Heart left ventricle (tissue), 16 donors: ENCODE results near the gene ROCK2. TPM values are rescaled to one million over a fixed set of nuclear protein-coding genes. Genes with fewer than 3 reads are reported as not detected.

Source experiments
- ATAC-seq, 4 donors: fragments of 200-7000 bp; cut with Tn5 transposase; one replicate each; pipeline ENCODE4 v1.9.1; 2020 to 2022; ENCODE audit warnings: moderate library complexity in 4 of 4, mild to moderate bottlenecking in 3 of 4, moderate number of reproducible peaks in 1 of 4
- DNase-seq, 5 donors: peaks; one replicate each; pipeline ENCODE4 v3.0.0-alpha.2; 2020
- H3K27ac ChIP-seq, 12 donors: fragments of 200-600 bp; sonication (generic) in 4 of 12; one replicate each; pipeline versions ENCODE4 v1.5.0 to v1.8.0; 2016 to 2022; ENCODE audit warnings: mild to moderate bottlenecking in 2 of 12
- H3K27me3 ChIP-seq, 9 donors: fragments of 200-600 bp; sonication (generic) in 2 of 9; one replicate each; pipeline versions ENCODE4 v1.5.1 to v1.8.0; 2016 to 2022; ENCODE audit warnings: mild to moderate bottlenecking in 3 of 9
- H3K36me3 ChIP-seq, 9 donors: fragments of 200-600 bp; sonication (generic) in 2 of 9; one replicate each; pipeline versions ENCODE4 v1.5.0 to v1.8.0; 2018 to 2022; ENCODE audit warnings: mild to moderate bottlenecking in 2 of 9
- H3K4me1 ChIP-seq, 12 donors: fragments of 200-600 bp; sonication (generic) in 4 of 12; one replicate each; pipeline versions ENCODE4 v1.5.0 to v1.8.0; 2016 to 2022; ENCODE audit warnings: mild to moderate bottlenecking in 3 of 12
- H3K4me3 ChIP-seq, 12 donors: fragments of 200-600 bp; sonication (generic) in 4 of 12; one replicate each; pipeline versions ENCODE4 v1.5.0 to v1.8.0; 2017 to 2022; ENCODE audit warnings: mild to moderate bottlenecking in 9 of 12, moderate library complexity in 4 of 12
- H3K9me3 ChIP-seq, 12 donors: fragments of 200-600 bp; sonication (generic) in 4 of 12; one replicate each; pipeline versions ENCODE4 v1.5.0 to v1.8.0; 2016 to 2022; ENCODE audit warnings: mild to moderate bottlenecking in 1 of 12
- POLR2A ChIP-seq, 2 donors: fragments of 450-650 bp; IDR thresholded peaks; one replicate each; pipeline ENCODE4 v1.6.1; 2017; ENCODE audit warnings: antibody characterized with exemption in 2 of 2, mild to moderate bottlenecking in 2 of 2, moderate library complexity in 2 of 2
- WGBS, 4 donors: extraction: QIAGEN DNeasy Blood & Tissue Kit in 2 of 4; methylation state at CpG; one replicate each; pipeline versions ENCODE4 v1.1.5 to v1.1.7; 2013 to 2018; 5-methylcytosine and 5-hydroxymethylcytosine counted together
- intact Hi-C, 10 donors: fragments of 100-400 bp; cut with DNase I; formaldehyde crosslinking; loops; one replicate each; pipeline versions ENCODE4 v1.11.1 to v1.14.2; 2022
- polyA plus RNA-seq, 2 donors: library from polyadenylated mRNA; stranded (reverse); fragments of 200-250 nt; gene quantifications; one replicate each; pipeline ENCODE4 v1.2.3, GENCODE V29; 2013
- total RNA-seq, 9 donors: library from RNA; depleted of rRNA in 2 of 9; stranded (reverse); fragments of >200 nt in 2 of 9; fragmentation: NEBNext Ultra II Directional in 3 of 9; extraction: Animal tissue kit (Norgen Biotek cat#: 25700) in 3 of 9; gene quantifications; one replicate each; pipeline versions ENCODE4 v1.1.0 to v1.2.4, GENCODE V29; 2016 to 2023
- TF ChIP-seq, protein P1 (sequence below), 12 donors: fragments of 200-600 bp; sonication (generic) in 4 of 12; IDR thresholded peaks; one replicate each; pipeline versions ENCODE4 v1.5.0 to v1.8.0; 2018 to 2022; ENCODE audit warnings: antibody characterized with exemption in 12 of 12, mild to moderate bottlenecking in 5 of 12
- donor health status: ischemic (EF 13 %, LVEDD 7.1; RV severe dilation, severe dysfunction).
- donor health status: healthy with polysubstance abuse.
- donor health status: DM: no; HTN: yes; CAD: no.
- donor health status: DM: no; HTN: no; CAD: no.
- donor health status: ischemic (EF 25% LVEDD 6.9; RV normal size, moderate dysfunction).
- donor health status: ischemic (EF 25% LVEDD 5.7; RV mildly dilated, moderate dysfunction).
- donor health status: healthy.
- donor health status: DM: yes; HTN: yes; CAD: no.
- donor health status: ischemic (EF 35%, LVEDD 5.7; RV mildly dilated, moderate dysfunction).
- donor health status: nonischemic (EF 11% LVEDD 7.7; RV severe dilation, severe dysfunction).
- donor health status: DM: yes; HTN: yes; CAD: no.
- donor health status: PGD.
- donor health status: ischemic (EF 29% LVEDD 5.4; RV normal size, mild dysfunction).
- donor health status: nonischemic (EF 23%, LVEDD 6.1; RV moderate dilation, normal function).

Gene ROCK2
- total and polyA plus RNA-seq, 11 donors: 6.1 to 44.3 (median 38.0) TPM

GRCh38 chr2:11228692-11229091 is 115.7 kb downstream of the ROCK2 start:
- 37 to 65% (median 47%) methylated on average over 1 of the region's 1 CpG for WGBS, 4 donors
- no peak overlapping the region for H3K27ac ChIP-seq
- intact Hi-C loops: loop anchor here in 1 of 10 donors (10.0 kb wide), 1 partner anchor 94 kb away; a partner anchor contains a TSS
- H3K36me3 ChIP-seq: peaks cover 0 to 24% (median 8%) of the 10 kb centered on the region in 9 donors
- H3K4me3 ChIP-seq: no peak overlapping the region
- no peak for DNase-seq
- no peaks in the 10 kb centered on the region for H3K9me3 ChIP-seq
- no peaks in the 10 kb centered on the region for H3K27me3 ChIP-seq
- TF ChIP-seq POLR2A (IDR thresholded peaks at IDR 0.05): no peak
- TF ChIP-seq, protein P1, sequence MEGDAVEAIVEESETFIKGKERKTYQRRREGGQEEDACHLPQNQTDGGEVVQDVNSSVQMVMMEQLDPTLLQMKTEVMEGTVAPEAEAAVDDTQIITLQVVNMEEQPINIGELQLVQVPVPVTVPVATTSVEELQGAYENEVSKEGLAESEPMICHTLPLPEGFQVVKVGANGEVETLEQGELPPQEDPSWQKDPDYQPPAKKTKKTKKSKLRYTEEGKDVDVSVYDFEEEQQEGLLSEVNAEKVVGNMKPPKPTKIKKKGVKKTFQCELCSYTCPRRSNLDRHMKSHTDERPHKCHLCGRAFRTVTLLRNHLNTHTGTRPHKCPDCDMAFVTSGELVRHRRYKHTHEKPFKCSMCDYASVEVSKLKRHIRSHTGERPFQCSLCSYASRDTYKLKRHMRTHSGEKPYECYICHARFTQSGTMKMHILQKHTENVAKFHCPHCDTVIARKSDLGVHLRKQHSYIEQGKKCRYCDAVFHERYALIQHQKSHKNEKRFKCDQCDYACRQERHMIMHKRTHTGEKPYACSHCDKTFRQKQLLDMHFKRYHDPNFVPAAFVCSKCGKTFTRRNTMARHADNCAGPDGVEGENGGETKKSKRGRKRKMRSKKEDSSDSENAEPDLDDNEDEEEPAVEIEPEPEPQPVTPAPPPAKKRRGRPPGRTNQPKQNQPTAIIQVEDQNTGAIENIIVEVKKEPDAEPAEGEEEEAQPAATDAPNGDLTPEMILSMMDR (IDR thresholded peaks at IDR 0.05): no peak
- peaks cover 0 to 11% (median 1%) of the 10 kb centered on the region in 12 donors for H3K4me1 ChIP-seq
- ATAC-seq: no peak

DNA sequence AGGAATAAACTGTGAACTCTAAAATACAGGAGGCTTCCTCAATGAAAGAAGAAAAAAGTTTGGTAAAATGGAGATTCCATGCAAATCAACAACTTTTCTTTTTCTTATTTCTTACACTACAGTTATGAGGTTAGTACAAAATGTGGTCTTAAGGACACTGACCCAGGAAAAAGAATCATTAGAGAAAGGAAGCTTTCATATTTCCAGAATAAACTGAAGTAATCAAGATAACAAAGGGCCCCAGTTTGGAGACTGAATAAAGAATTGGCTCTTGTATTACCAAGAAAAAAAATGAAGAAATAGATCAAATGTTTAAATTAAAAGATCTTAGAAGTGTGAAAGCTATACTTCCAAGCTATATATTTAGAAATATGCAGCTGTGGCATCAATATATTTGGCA is 116.8 kb downstream of the ROCK2 start:
- intact Hi-C loops: loop anchor here in 1 of 10 donors (10.0 kb wide), 1 partner anchor 93 kb away; a partner anchor contains a TSS
- Histone ChIP-seq H3K4me3 (no peak overlapping the region), H3K27me3 (no peaks in the 10 kb centered on the region), H3K4me1 (peaks cover 0 to 8% (median 0%) of the 10 kb centered on the region in 12 donors), H3K36me3 (peaks cover 0 to 33% (median 18%) of the 10 kb centered on the region in 9 donors), H3K27ac (no peak overlapping the region), H3K9me3 (no peaks in the 10 kb centered on the region)
- ATAC-seq (no peak), DNase-seq (no peak)
- TF ChIP-seq, protein P1 (IDR thresholded peaks at IDR 0.05): no peak
- TF ChIP-seq POLR2A (IDR thresholded peaks at IDR 0.05): no peak

- TF ChIP-seq, protein P1 (IDR thresholded peaks at IDR 0.05): no peak
- Histone ChIP-seq H3K27ac (no peak overlapping the region), H3K27me3 (no peaks in the 10 kb centered on the region), H3K4me3 (no peak overlapping the region), H3K4me1 (peaks cover 0 to 8% (median 0%) of the 10 kb centered on the region in 12 donors), H3K36me3 (peaks cover 0 to 60% (median 40%) of the 10 kb centered on the region in 9 donors), H3K9me3 (no peaks in the 10 kb centered on the region)
- ATAC-seq: no peak
- DNase-seq: no peak
- intact Hi-C loops: loop anchor here in 1 of 10 donors (10.0 kb wide), 1 partner anchor 90 kb away; a partner anchor contains a TSS
Observed at GRCh38 chr2:11224887-11225286, 119.5 kb downstream of the ROCK2 start.

- Histone ChIP-seq H3K4me1 (peaks cover 0 to 6% (median 0%) of the 10 kb centered on the region in 12 donors), H3K27ac (no peak overlapping the region), H3K9me3 (no peaks in the 10 kb centered on the region), H3K27me3 (no peaks in the 10 kb centered on the region), H3K36me3 (peaks cover 0 to 80% (median 59%) of the 10 kb centered on the region in 9 donors), H3K4me3 (no peak overlapping the region)
- 89 to 93% (median 92%) methylated on average over 5 of the region's 5 CpGs for WGBS, 4 donors
- intact Hi-C loops: loop anchor here in 1 of 10 donors (10.0 kb wide), 1 partner anchor 88 kb away; a partner anchor contains a TSS
- DNase-seq (no peak), ATAC-seq (no peak)
- TF ChIP-seq, protein P1 (IDR thresholded peaks at IDR 0.05): no peak
- no peak for TF ChIP-seq POLR2A (IDR thresholded peaks at IDR 0.05)
Observed at GRCh38 chr2:11222845-11223244, 121.6 kb downstream of the ROCK2 start.
